GM19455 (cell line): ENCODE measurements around the gene AFG3L2.

ENCODE experiments used
- ATAC-seq: cut with Tn5 transposase; IDR thresholded peaks from one replicate; pipeline ENCODE4 v1.9.1; 2021; ENCODE audit not compliant: unreplicated experiment

AFG3L2 gene

GRCh38 chr18:12362473-12363174 is 14.4 kb downstream of the AFG3L2 start:
- no peak for ATAC-seq

- no peak for ATAC-seq
Observed at GRCh38 chr18:12361770-12362378, 15.2 kb downstream of the AFG3L2 start.

- ATAC-seq = no peak
Observed at GRCh38 chr18:12359515-12359927, 17.5 kb downstream of the AFG3L2 start.

GRCh38 chr18:12352188-12352587 is 24.8 kb downstream of the AFG3L2 start:
- ATAC-seq = no peak

- ATAC-seq = no peak
Observed at GRCh38 chr18:12347895-12348294, 29.1 kb downstream of the AFG3L2 start.

- no peak for ATAC-seq
Observed at GRCh38 chr18:12346240-12346565, 30.8 kb downstream of the AFG3L2 start.

GRCh38 chr18:12345491-12346239 is 31.4 kb downstream of the AFG3L2 start:
- no peak for ATAC-seq

GRCh38 chr18:12342661-12343060 is 34.4 kb downstream of the AFG3L2 start:
- ATAC-seq = no peak

GRCh38 chr18:12340945-12341660 is 35.9 kb downstream of the AFG3L2 start:
- no peak for ATAC-seq

GRCh38 chr18:12338382-12338781 is 38.6 kb downstream of the AFG3L2 start:
- ATAC-seq = no peak

- ATAC-seq = no peak
Observed at GRCh38 chr18:12336887-12337286, 40.1 kb downstream of the AFG3L2 start.

GRCh38 chr18:12336171-12336613 is 40.8 kb downstream of the AFG3L2 start:
- ATAC-seq = no peak

- ATAC-seq = no peak
Observed at GRCh38 chr18:12335503-12335902, 41.5 kb downstream of the AFG3L2 start.

- ATAC-seq = no peak
Observed at GRCh38 chr18:12334863-12335262, 42.2 kb downstream of the AFG3L2 start.

- ATAC-seq = no peak
Observed at GRCh38 chr18:12334366-12334808, 42.6 kb downstream of the AFG3L2 start.

- no peak for ATAC-seq
Observed at GRCh38 chr18:12333506-12334290, 43.3 kb downstream of the AFG3L2 start.

- no peak for ATAC-seq
Observed at GRCh38 chr18:12330766-12331165, 46.3 kb downstream of the AFG3L2 start.

- ATAC-seq = no peak
Observed at GRCh38 chr18:12329125-12329698, 47.8 kb downstream of the AFG3L2 start.

- ATAC-seq = no peak
Observed at GRCh38 chr18:12328179-12328823, 48.7 kb downstream of the AFG3L2 start.
